ENCODE measurements around the gene MSRB3.

MSRB3 gene

DNA sequence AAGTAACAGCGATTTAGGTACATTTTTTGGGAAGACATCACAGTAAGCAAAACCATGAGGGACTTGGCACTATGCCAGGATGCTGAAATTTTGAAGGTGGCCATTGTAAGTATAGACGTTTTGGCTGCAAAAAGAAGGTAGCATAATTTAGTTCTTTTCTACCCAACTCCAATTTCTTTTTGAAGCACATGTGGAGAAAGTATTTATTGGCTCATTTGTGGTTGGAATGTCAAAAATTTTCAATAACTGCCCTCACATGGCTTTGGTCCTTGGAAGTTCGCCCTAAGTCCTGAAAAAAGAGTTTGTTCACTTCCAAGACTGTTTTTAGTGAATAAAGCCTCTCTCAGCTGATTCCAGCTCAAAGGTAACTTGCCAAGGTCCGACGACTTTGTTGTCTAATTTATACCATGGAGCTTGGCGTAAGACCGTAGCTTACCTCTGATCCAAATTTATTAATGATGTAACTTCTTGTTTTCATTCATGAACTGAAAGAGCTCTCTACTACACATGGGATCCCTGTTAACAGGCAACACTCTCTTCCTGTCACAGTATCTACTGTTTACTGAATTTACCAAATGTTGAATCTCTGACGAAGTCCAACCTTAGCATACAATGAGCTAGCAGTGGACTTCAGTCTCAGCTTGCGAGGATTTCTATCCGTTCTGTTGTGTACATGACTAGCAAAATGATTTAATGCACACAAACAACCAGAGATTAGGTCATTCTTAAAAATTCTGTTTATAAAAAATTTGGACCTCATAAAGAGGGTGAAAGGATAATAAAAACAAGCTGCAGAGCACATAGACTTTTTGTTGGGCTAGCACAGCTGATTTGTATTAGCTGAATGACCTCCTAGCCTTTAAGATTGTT is 49.0 kb downstream of the MSRB3 start:
- DNase-seq, result no peak

DNA sequence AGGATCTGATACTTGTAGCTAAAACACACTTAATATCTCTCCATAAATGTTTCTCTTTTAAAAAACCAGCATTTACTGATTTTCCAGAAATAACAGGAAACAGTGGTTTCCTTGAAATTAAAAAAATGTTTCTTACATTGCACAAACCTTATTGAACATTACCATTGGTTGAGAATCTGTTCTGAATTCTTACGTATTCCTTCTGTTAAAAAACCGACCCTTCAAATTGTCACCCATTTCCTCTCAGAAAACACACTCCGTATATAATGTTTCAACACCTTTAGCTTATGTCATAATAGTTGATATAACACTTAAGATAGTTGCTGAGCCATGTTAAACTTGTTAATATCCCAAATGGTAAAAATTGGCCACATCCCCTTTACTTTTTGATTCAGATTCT is 51.2 kb downstream of the MSRB3 start:
- DNase-seq, result no peak

DNA sequence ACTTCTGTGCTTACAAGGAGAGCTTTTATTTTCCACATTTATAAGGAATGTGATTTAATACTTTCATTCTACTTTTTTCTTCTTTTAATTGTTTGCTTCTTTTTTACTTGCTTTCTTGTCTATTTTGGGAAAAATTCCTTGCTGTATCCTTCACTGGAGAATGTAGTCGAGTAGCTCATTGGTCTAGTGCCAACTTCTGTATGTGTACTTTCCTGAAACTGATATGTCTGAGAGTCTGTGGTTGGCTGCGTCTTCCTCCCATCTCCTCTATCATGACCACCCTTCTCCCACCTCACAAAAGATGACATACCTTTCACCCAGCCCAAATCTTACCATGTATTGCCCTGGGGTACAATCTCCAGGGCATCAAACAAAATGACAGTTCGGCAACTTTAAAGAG is 51.8 kb downstream of the MSRB3 start:
- no peak for DNase-seq

DNA sequence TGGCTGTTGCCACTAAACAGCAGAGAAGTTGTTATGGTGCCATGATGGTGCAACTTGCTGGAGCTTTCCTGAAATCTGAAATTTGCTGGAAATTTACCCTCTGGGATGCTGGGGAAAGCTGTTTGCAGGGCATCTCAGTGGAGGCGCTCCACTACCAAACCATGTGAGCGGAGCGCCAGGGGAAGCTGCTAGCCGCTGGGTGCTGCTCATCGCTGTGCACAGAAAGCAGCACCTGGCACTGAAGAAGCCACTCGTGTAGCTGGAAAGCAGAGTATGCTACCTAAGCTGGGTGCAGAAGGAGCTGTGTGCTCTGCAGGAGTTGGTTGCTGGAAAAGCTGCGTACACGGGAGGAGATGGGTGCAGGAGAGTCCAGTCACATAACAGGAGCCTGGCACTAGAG is 53.0 kb downstream of the MSRB3 start:
- DNase-seq, result no peak

- DNase-seq, result no peak
These were observed 55.2 kb downstream of the MSRB3 start for GRCh38 chr12:65333649-65334048.

DNA sequence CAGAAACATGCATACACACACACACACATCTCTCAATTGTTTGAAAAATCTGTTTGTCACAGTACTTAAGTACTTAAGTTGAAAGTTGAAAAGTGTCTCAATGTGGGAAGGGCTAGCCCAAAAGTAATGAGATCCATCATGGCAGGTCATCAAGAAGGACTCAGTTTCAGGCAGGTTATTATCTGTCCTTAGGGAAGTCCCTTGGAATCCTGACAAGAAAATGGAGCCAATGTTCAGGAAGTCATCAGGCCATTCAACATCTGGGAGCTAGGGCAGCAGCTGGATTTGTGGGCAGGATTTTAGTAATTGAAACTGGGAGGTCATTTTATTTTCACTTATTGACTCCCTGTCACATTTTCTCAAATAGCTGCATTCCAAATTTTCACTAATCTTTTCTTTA is 56.0 kb downstream of the MSRB3 start:
- no peak for DNase-seq

DNA sequence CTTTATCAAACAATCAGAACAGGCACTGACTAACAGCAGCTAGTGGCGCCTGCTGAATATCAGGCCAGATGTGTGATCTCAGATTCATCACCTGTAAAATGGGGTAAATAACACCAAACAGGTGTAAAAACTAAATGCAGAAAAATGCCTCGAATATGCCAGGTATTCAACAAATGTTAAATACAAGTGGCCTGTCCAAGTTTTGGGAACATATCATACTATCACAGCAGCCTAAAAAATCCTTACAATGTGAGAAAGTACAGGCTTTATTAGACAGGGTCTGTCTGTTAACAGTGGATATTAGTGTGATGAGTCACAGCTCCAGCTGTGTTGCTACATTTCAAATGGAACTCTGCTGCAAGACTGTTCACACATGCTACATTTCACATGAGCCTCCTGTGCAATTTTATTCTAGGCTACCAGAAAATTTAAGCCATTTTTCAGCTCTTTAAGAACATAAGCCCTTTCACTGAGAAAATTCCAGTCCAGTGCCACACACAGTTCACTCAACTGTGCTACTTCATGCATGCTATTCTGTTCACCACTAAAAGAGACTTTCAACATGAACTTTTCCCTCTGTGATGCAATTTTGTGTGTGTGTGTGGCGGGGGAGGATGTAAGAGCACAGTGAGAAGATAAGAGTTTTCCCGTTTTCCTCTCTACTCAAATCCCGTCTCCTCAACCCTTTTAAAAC is 56.7 kb downstream of the MSRB3 start:
- DNase-seq, result no peak

DNA sequence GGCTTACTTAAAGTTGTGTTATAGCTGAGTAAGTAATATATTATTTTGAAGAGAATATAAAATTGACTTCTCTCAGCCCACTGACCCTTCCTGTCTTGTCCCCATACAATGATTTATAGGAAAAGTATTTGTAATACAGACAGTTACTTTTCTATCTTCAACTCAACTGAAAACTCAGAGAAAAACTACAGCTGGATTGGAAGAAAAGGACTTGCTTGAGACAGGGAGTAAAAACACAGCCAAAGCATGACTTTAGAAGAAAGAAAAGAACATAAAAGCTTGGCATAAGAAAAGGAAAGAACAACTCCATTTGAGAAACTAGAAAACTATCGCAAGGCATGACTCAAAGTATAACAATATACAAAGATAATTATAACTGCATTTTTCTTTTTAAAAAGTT is 57.5 kb downstream of the MSRB3 start:
- DNase-seq, result no peak

DNA sequence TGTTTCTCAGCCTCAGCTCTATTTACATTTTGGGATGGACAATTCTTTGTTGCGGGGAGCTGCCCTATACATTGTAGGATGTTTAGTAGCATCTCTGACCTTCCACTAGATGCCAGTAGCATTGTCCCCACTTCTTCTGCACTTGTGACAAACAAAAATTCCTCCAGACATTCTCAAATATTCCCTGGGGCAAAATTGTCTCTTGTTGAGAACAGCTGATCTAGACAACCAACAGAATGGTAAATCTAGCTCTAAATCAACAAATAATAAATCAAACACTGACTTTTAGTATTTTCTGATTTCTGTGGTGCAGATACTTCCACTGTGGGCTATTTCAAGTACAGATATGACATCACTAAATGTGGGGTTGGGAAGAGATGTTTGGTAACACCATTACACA is 60.7 kb downstream of the MSRB3 start:
- DNase-seq, result no peak

DNA sequence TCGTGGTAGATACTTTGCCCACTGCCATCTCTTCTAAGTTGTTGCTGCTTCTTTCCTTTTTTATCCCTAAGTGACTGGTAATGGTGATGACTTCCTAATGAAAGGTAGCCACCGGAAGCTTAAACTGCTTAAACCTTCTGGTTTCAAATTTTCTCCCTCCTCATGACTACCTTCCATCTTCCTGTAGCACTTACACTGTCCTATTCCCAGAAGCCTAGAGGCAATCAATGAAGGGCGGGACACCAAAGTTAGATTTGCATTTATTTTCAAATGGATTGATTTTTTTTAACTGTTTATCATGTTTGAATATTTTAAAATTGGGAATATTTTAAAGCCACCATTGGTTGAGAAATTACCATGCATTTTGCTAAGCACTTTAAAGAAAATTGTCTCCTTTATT is 64.7 kb downstream of the MSRB3 start:
- DNase-seq, result no peak

GRCh38 chr12:65343801-65344200 is 65.3 kb downstream of the MSRB3 start:
- no peak for DNase-seq

GRCh38 chr12:65355461-65355860 is 77.0 kb downstream of the MSRB3 start:
- no peak for DNase-seq

DNA sequence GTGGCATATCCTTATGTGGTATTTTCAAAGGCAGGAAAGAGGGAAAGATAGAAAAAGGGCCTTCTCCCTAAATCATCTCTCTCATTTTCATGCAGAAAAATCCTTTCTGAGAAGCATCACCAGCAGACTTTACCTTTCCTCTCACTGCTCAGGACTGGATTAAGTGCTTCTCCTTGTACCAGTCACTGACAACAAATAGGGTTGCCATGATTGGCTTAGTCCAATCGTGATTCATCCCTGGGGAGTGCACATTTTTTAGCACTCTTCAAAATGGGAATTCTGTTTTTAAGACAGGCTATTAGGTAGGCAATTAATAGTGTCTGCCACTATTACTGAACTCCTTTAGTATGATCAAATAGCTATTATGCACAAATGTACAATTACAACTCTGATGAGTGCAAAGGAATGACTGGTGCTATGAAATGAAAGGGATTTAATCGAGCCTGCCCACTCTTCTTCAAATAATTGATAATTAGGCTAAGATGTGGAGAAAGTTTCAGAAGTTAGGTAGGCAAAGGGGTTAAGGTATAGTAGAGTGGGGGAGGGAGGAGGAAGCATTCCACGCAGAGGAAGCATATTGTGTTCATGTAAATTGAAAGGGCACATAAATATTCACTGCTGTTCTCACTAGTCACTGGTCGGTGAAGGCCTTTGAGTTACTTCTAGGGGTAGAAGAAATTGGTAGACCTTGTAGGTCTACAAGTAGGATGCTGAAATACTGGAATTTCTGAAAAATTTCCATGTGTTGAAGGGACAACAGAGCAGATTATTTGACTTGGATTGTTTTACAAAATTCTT is 84.0 kb downstream of the MSRB3 start:
- DNase-seq, result no peak

GRCh38 chr12:65364046-65364445 is 85.6 kb downstream of the MSRB3 start:
- DNase-seq, result no peak

GRCh38 chr12:65367396-65367795 is 88.9 kb downstream of the MSRB3 start:
- DNase-seq, result no peak

- no peak for DNase-seq
These were observed 89.6 kb downstream of the MSRB3 start for GRCh38 chr12:65368055-65368454.

GRCh38 chr12:65372574-65372973 is 94.1 kb downstream of the MSRB3 start:
- no peak for DNase-seq

DNA sequence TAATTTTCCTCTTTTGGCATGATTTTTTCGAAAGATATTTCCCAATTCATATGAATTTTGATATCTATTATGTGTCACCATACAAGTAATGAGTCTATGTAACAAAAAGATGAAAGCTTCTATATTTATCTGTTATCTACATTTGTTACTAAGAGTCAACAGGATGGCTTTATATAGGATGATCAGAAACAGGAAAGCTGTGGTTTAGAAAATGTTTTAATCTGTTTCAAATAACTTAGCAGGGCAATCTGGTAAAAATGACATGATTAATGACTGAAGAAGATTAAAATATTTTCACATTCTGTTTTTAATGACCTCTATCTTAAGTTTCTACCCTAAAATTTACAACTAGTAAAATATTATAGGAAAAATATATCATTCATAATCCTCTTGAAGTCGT is 105.8 kb downstream of the MSRB3 start:
- no peak for DNase-seq

GRCh38 chr12:65387396-65387795 is 108.9 kb downstream of the MSRB3 start:
- DNase-seq, result no peak

DNA sequence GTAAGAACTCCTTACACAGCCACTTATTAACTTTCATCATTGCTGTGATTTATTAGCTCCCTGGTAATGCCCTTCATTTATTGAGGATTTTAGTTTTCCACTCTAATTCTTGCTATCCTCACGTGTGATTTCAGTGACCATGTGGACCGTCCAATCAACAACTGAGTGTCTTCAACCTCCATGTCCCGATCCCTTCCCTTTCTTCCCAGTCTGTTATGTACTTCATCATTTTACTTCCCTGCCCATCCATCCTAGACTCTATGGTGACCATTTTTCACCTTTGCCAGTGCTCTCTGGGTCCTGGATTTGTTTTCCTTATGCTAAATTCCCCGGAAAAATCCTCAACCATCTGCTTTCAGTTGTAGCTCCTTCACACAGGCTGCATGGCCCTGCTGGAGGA is 111.0 kb downstream of the MSRB3 start:
- DNase-seq, result no peak

- DNase-seq, result no peak
These were observed 113.2 kb downstream of the MSRB3 start for GRCh38 chr12:65391711-65392110.

GRCh38 chr12:65392491-65392890 is 114.0 kb downstream of the MSRB3 start:
- no peak for DNase-seq

- no peak for DNase-seq
These were observed 124.7 kb downstream of the MSRB3 start for GRCh38 chr12:65403188-65403587.
